HG02798 (cell line): ENCODE measurements around the gene IP6K1.

Source experiments
- ATAC-seq: cut with Tn5 transposase; IDR thresholded peaks from one replicate; pipeline ENCODE4 v1.9.1; 2021; ENCODE audit warnings: mild to moderate bottlenecking; ENCODE audit not compliant: unreplicated experiment, poor library complexity

The IP6K1 gene

DNA sequence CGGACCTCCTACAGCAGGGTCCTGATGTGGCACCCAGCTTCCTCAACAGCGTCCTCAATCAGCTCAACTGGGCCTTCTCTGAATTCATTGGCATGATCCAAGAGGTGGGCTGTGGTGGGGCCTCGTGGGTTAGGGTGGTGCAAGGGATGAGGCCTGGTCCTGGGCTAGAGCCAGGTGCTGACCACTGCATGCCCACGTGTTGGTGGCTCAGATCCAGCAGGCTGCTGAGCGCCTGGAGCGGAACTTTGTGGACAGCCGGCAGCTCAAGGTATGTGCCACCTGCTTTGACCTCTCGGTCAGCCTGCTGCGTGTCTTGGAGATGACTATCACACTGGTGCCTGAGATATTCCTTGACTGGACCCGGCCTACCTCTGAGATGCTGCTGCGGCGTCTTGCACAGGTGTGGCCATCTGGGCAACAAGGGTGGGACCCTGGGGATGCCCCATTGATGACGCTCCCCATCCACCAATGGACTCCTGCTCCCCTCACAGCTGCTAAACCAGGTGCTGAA is 70.7 kb downstream of the IP6K1 start:
- ATAC-seq = no peak

DNA sequence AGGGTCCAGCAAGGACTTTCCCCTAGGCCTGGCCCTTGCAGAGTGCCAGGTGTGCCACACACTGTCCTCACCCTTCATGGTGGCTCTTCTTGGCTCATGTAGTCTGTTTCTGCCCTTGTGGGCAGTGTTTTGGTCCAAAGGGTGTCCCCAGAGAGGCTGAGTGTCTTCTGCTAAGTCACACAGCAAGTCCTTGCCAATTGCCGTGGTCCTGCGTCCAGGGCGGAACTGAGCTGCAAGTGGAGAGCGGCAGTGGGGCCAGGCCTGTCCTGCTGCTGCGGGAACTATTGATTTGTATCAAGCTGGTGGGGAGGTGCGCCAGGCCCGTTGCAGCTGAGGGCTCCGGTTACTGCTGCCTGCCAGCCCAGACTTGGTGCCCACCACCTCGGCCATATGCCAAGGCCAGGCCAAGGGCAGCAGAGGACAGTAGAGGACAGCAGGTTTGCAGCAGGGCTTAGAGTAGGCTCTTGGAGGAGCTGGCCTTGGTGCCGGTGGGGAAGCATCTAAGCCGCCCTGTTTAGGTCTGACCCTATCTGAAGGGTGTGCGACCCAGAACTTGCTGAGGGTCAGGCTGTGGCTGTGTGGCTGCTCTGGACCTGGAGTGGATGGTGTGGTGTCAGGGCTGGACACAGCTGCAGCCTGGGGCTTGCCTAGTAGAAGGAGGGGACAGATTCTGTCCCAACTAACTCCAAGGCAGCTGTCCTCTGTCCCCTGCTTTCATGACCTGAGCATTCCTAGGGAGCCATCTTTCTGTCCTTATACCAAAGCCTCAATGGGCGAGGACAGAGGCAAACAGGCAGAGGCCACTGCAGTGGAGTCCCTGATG is 71.4 kb downstream of the IP6K1 start:
- no peak for ATAC-seq

DNA sequence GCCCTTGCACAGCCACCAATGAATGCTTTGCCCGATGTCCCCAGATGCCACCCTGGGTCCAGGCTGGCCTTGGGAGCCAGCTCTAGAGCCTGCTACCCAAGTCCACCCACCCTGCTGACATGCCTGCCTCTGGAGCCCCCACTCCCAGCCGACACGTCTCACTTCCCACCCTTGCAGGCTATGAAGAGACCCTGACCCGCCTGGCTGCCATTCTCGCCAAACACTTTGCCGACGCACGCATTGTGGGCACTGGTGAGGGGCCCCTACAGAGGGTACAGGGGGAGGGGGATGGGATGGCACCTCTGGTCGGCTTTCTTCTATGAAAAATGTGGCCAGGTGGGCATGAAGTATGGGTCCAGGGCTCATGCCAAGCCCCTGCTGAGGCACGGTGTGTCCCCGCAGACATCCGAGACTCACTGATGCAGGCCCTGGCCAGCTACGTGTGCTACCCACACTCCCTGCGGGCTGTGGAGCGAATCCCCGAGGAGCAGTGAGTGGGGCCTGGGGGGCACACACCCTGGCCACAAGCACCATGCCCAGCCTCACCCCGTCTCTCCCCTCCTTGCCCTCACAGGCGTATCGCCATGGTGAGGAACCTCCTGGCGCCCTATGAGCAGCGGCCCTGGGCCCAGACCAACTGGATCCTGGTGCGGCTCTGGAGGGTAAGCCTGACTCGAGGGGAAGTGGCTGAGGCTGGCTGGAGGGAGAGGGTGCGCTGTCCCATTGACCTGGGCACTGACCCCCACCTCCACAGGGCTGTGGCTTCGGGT is 72.8 kb downstream of the IP6K1 start:
- ATAC-seq = no peak

DNA sequence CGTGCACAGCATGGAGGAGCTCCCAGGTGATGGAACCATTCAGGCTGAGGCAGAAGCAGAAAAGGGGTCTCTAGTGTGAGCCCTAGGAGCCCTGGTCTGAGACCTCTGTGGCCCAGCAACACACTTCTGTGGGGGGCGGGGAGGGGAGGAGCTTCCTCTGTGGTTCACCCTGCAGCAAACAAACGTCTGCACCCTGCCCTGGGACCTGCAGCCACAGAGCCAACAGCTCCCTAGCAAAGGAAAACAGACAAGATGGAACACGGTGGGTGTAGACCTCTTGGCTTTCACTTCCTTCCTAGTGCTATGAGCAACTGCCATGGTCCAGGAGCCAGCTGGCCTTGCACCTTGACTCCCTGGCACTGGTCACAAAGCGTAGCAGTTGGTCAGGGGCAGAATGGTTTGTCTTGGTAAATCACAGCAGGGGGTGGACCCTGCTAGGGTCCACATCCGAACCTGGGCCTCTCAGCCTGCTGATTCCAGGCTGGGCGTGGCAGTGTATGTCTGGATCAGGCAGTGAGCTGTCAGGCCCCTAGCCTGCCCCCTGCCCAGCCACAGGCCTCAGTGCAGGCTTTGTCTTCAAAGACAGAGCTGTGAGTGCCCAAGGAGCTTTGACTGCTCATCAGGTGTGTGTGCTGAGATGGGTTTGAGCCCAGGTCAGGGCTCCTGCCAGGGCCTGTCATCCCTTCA is 73.6 kb downstream of the IP6K1 start:
- no peak for ATAC-seq

DNA sequence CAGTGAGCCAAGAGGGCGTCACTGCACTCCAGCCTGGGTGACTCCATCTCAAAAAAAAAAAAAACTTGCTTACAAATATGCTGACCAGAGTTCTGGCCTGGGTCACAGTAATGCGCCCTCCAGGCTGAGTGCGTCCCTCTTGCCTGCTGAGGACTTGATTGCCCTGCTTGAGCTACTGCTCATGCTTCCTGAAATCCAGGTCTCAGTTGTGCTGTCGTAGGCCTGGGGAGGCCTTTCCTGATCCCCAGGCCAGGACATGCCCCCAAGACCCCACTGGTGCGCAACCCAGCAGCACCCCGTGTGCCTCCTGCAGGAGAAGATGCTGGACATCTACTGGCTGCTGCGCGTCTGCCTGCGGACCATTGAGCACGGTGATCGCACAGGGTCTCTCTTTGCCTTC is 74.2 kb downstream of the IP6K1 start:
- no peak for ATAC-seq

DNA sequence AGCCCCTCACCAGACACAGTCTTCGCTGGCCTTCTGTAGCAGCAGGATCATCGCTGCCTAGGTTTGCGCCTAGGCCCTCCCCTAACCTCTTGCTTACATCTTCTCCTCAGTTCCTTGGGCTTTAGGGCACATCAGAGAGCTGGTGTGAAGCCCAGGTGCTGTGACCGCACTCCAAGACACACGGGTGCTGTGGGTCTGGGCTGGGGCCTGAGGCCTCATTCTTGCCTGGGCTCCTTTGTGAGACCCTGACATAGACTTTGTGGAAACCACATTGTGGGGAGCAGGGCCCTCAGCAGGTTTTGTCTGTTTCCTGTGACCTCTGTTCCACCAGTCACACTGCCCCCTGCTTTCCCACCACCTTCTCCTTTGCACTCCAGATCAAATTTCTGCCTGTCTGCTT is 74.9 kb downstream of the IP6K1 start:
- ATAC-seq = no peak

DNA sequence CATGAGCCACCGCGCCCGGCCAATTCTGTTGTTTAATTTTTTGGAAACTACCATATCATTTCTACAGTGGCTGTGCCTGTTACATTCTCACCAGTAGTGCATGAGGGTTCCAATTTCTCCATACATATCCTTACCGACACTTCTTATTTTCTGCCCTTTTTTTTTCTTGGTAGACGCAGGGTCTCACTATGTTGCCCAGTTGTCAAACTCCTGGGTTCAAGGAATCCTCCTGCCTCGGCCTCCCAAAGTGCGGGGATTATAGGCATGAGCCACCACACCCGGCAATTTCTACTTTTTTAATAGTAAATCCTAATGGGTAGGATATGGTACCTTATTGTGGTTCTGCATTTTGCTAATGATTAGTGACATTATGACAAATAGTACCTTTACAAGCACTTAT is 76.5 kb downstream of the IP6K1 start:
- no peak for ATAC-seq

DNA sequence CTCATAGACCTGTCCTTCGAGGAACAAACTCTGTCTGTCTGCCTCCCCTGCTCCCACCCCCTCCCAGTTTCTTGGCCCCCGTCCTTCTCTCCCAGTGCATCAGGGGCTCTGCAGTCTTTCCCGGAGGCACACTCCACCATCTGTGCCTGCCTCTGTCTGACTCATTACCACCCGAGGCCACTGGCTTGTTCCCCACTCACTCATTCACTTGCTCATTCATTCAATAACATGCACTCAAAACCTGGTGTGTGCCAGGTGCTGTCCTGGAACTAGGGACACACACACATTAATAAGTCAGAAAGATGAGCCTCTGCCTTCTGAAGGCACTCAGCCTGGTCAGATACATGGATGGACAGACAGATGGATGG is 79.2 kb downstream of the IP6K1 start:
- no peak for ATAC-seq

DNA sequence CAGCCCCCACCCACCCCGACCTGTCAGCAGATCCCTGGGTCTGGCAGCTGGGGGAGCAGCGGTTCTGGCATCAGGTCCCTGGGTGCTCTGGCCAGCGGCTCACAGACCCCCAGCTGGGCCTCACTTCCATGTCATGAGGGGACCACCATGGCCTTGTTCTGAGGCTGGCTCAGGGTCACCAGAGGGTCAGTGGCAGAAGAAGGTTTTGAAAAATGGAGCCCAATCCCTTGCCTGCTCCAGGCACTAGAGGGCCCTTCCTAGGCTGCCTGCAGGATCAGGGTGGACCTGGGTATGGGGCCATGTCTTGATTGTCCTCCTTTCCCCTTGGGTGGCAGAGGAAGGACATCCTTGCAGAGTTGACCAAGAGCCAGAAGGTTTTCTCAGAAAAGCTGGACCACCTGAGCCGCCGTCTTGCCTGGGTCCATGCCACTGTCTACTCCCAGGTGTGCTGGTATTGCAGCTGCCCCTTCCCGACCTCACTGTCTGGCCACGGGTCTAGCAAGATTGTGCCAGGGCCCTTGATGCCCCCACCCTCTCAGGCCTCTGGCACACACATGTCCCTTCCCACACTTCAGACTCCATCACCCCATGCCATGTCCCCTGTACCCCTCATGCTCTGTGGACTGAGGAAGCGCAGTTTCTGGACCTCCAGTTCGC is 79.8 kb downstream of the IP6K1 start:
- ATAC-seq = no peak

DNA sequence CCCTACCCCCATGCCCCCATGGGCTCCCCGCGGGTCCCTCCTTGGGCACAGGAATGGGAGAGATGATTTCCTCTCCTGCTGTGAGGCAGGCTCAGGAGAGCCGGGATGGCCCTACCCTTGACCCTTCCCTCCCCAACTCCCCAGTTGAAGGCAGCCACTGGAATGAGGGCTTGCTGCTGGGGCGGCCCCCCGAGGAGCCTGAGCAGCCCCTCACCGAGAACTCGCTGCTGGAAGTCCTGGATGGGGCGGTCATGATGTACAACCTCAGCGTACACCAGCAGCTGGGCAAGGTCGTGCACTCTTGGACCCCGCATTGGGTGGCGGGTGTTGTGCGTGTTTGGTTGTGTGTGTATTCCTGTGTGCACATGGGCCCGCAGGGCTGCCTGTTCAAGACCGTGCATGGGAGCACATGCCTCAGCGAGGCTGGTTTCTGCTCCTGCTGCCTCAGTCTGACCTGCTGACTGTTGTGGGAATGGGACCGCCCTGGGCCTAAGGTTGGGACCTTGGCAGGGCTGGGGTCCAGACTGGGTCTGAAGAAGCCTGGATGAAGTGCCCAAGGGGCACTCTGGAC is 80.9 kb downstream of the IP6K1 start:
- no peak for ATAC-seq

DNA sequence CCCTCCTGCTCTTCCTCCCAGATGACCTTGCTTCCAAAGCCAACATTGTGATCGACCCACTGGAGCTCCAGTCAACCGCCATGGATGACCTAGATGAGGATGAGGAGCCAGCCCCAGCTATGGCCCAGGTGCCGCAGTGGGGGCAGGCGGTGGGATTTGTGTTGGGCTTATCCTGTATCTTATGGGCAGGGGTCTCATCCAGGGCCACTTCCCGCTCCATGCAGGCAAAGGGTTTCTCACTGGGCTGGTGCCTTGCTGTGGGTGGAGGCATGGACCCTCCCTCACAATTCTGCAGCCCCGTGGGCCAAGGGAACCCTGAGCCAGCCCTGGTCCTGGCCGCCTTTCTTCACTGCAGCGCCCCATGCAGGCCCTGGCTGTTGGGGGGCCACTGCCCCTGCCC is 81.7 kb downstream of the IP6K1 start:
- no peak for ATAC-seq

DNA sequence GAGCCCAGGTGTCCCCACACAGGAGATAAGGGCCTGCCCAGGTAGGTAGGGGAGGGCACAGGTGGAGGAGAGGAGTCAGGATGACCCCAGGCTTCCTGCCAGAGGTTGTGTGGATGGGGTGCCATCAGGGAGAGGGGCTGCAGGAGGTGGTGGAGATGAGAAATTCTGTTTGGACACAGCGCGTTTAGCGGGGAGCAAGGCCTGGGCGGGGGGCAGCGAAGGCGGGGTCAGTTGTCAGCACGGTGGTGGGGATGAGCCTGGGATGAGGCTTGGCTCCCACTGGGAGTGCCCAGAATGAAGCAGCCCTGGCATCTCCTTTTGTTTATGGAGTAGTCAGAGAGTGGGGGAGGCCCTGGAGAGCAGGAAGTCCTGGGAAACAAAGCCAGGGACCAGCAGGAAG is 82.4 kb downstream of the IP6K1 start:
- ATAC-seq = no peak

DNA sequence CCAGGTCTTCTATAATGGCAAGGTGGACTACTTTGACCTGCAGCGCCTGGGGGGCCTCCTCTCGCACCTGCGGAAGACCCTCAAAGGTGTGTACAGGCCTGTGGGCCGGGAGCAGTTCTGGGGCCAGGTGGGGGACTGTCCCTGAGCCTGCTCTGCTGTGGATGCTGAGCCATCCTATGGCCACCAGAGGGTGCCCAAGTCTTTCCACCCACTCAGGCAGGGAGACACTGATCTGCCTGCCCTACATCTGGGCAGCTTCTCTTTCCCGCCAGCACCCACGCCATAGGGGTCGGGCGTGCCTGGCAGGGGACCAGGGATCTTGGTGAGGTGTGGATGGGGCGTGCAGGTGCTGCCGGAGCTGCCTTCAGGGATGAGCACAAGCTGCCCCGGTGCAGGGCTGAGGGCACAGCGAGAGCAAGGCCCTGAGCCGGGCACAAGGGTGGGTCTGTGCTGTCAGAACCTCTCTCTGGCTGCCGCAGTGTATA is 82.9 kb downstream of the IP6K1 start:
- peak; percentile 74 for ATAC-seq

DNA sequence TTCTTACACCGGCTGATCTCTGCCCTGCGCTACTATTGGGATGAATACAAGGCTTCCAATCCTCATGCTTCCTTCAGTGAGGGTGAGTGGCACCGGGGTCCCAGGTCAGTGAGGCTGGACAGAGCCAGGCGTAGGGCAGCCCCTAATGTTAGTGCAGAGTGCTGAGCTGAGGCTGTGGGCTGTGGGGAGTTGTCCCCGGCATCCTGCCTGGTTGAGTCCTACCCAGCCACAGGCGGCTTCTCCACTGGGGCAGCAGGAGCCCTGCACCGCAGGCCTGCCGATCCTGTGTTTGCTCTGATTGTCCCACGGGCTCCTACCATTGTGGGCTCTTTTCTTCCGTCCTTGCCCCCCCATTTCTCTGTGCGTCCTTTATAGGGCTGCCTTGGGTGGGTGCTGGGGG is 83.7 kb downstream of the IP6K1 start:
- ATAC-seq = no peak

DNA sequence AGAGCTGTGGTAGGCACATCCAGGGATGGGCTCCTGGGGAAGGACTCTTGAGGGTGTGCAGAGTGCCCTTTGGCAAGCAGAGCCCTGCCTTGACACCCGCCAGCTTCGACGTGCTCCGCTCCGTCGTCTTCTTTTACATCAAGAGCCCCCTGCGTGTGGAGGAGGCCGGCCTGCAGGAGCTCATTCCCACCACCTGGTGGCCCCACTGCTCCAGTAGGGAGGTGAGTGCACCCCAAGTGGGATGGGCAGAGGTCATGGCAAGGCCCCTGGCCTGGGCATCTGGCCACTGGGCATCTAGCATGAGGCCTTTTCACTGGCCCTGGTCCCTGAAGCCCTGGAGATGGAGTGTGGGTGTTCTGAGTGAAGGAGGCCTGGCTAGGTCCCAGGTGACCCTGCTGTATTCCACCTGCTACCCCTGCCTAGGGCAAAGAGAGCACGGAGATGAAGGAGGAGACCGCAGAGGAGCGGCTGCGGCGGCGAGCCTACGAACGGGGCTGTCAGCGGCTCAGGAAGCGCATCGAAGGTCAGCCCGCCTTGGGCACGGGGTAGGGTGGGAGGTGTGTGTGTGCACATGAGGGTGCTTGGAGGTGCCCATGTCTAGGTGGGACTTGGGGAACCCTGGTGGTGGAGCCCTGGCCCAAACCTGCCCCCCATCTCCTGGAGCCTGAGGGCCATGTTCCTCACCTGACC is 84.8 kb downstream of the IP6K1 start:
- no peak for ATAC-seq

DNA sequence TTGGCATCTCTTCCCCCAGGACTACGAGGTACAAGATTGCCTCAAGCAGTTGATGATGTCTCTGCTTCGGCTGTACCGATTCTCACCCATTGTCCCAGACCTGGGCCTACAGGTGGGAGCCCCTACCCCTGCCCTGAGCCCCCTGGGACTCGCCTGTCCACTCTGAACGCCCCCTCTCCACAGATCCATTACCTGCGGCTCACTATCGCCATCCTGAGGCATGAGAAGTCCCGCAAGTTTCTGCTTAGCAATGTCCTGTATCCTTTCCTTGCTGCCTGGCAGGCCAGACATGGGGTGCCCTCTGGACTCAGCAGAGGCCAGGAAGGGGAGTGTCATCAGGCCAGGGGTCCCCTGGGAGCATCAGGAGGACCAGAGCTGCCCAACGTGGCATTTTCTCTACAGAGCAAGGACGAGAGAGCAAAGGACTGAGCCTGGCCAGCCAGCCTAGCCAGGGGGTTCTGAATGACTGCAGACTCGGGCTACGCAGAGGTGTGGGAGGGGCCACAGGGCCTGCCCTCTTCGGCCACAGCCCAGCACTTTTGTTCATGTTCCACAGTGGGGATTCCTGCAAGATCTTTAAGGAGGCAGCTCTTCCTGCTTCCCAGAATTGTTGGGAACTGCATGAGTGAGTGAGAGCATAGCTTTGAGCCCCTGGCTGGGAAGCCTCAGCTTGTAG is 85.8 kb downstream of the IP6K1 start:
- no peak for ATAC-seq

DNA sequence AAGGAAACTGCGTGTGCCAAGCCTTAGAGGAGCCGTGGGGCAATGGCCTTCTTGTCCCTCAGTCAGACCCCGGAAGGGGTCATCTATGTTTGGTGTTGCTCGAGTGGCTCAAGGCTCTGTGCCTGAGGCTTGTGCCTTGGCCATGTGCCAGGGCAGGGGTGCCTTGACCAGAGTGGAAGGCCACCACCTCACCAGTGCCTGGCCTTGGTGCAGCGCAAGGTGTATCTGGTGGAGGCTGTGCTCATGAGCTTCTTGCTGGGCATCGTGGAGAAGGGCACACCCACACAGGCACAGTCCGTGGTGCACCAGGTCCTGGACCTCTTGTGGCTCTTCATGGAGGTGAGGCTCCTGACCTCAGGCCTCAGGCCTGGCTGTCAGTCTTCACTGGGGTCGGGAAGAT is 86.3 kb downstream of the IP6K1 start:
- no peak for ATAC-seq

DNA sequence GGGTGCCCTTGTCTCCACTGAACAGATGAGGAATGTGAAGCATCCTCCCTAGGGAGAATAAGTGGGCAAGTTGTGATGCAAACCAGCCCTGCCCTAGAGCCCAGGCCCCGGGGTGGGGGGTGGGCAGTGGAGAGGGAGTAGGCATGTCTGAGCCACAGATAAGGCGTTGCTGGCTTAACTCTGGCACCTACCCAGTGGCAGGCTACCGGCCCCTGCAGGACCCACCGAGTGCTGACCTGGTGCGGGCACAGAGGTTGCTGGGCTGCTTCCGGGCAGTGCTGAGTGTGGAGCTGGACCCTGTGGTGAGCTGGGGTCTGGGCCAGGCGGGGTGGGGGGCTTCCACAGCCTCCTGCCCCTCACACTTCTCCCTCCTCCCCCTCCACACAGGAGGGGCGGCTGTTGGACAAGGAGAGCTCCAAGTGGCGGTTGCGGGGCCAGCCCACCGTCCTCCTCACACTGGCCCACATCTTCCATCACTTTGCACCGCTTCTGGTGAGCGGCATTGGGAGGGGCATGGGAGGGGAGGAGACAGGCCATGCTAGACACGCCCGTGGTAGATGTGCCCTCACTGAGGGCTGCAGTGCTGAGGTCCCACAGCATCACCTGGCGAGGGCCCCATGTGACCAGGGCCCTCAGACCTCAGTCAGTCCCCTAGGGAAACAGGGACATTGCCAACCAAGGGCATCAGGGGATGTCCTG is 86.9 kb downstream of the IP6K1 start:
- no peak for ATAC-seq
